Common myeloid progenitor, CD34-positive (primary cell): ENCODE results near the gene TPM2.

Experiments used
- CTCF ChIA-PET: fragments of 350-600 bp; sonication (Branson Sonifier 250); formaldehyde crosslinking; loops from one replicate; lab custom pipeline; 2021; ENCODE audit warnings: antibody characterized with exemption; lab: Charles Lee
- POLR2A ChIA-PET: fragments of 350-600 bp; sonication (Branson Sonifier 250); formaldehyde crosslinking; loops from one replicate; lab custom pipeline; 2021; ENCODE audit warnings: antibody characterized with exemption; lab: Charles Lee
- DNase-seq, 3 donors: peaks; one replicate each; pipeline versions ENCODE4 v3.0.0 to v3.0.0-alpha.2; 2013
- H3K27ac ChIP-seq, 2 experiments: 1 replicate in 1 of 2; 2 replicates in 1 of 2; pipeline ENCODE4 v1.7.0; 2013; ENCODE audit warnings: inconsistent platforms in 2 of 2, low read length in 2 of 2, mild to moderate bottlenecking in 2 of 2, low read depth in 1 of 2, moderate library complexity in 1 of 2; ENCODE audit not compliant: severe bottlenecking in 2 of 2, insufficient read depth in 1 of 2, poor library complexity in 1 of 2
- H3K27me3 ChIP-seq, 5 experiments: replicated peaks in 2 of 5; 1 replicate in 3 of 5; 2 replicates in 2 of 5; pipeline versions ENCODE4 v1.6.1 to v1.7.0; 2013; ENCODE audit warnings: low read length in 4 of 5, mild to moderate bottlenecking in 2 of 5, moderate library complexity in 2 of 5, inconsistent platforms in 1 of 5; ENCODE audit not compliant: insufficient read depth in 5 of 5, control insufficient read depth in 4 of 5
- H3K36me3 ChIP-seq, 4 experiments: 1 replicate in 2 of 4; 2 replicates in 2 of 4; pipeline versions ENCODE4 v1.6.1 to v1.7.0; 2013; ENCODE audit warnings: low read length in 3 of 4, control low read depth in 1 of 4, mild to moderate bottlenecking in 1 of 4; ENCODE audit not compliant: control insufficient read depth in 4 of 4, insufficient read depth in 4 of 4
- H3K4me1 ChIP-seq, 4 experiments: 1 replicate in 3 of 4; 2 replicates in 1 of 4; pipeline versions ENCODE4 v1.6.1 to v1.7.1; 2013; ENCODE audit warnings: low read length in 3 of 4, mild to moderate bottlenecking in 3 of 4, control low read depth in 1 of 4, inconsistent platforms in 1 of 4, moderate library complexity in 1 of 4; ENCODE audit not compliant: control insufficient read depth in 4 of 4, insufficient read depth in 4 of 4; ENCODE audit errors: control extremely low read depth in 1 of 4
- H3K4me3 ChIP-seq, 7 experiments: 1 replicate in 4 of 7; 2 replicates in 3 of 7; pipeline versions ENCODE4 v1.5.1 to v1.7.0; 2013; ENCODE audit warnings: mild to moderate bottlenecking in 7 of 7, low read length in 6 of 7, moderate library complexity in 6 of 7, inconsistent platforms in 2 of 7, low read depth in 2 of 7, control low read depth in 1 of 7; ENCODE audit not compliant: insufficient read depth in 4 of 7, control insufficient read depth in 1 of 7; ENCODE audit errors: extremely low read depth in 1 of 7
- H3K9me3 ChIP-seq, 5 experiments: 1 replicate in 4 of 5; 2 replicates in 1 of 5; pipeline versions ENCODE4 v1.6.1 to v1.7.1; 2013; ENCODE audit warnings: low read length in 4 of 5, mild to moderate bottlenecking in 2 of 5, inconsistent platforms in 1 of 5, low read depth in 1 of 5, moderate library complexity in 1 of 5; ENCODE audit not compliant: control insufficient read depth in 4 of 5, insufficient read depth in 2 of 5; ENCODE audit errors: control extremely low read depth in 1 of 5
- WGBS: methylation state at CpG from one replicate; pipeline ENCODE4 v1.1.5; 2013; ENCODE audit not compliant: insufficient coverage; 5-methylcytosine and 5-hydroxymethylcytosine counted together

TPM2 gene

GRCh38 chr9:35686222-35687203 lies 3.2 kb downstream of the TPM2 start:
- DNase-seq, result no peak
- no peak overlapping the region for H3K27ac ChIP-seq
- CTCF ChIA-PET, result interaction anchor here (1.1 to 4.8 kb wide), 4 partner anchors 10 to 25 kb away, joined by 3 to 37 read pairs (median 5); no protein-coding TSS in a partner anchor
- no peak overlapping the region for H3K4me3 ChIP-seq
- 95% methylated on average over 7 of the region's 11 CpGs for WGBS
- H3K27me3 ChIP-seq, result no peaks in the 10 kb centered on the region
- H3K4me1 ChIP-seq, result peaks cover 0 to 18% (median 18%) of the 10 kb centered on the region in 4 experiments
- peaks cover 0 to 34% (median 6%) of the 10 kb centered on the region in 4 experiments for H3K36me3 ChIP-seq
- no peaks in the 10 kb centered on the region for H3K9me3 ChIP-seq
- POLR2A ChIA-PET, result no interaction called here

GRCh38 chr9:35685506-35685905 lies 4.2 kb downstream of the TPM2 start:
- ChIA-PET POLR2A (no interaction called here), CTCF (interaction anchor here (1.1 to 4.8 kb wide), 4 partner anchors 10 to 614 kb away, joined by 3 to 37 read pairs (median 3); no protein-coding TSS in a partner anchor)
- 98% methylated on average over 9 of the region's 13 CpGs for WGBS
- H3K27ac ChIP-seq, result no peak overlapping the region
- peaks cover 0 to 34% (median 6%) of the 10 kb centered on the region in 4 experiments for H3K36me3 ChIP-seq
- peaks cover 0 to 14% (median 11%) of the 10 kb centered on the region in 4 experiments for H3K4me1 ChIP-seq
- no peaks in the 10 kb centered on the region for H3K9me3 ChIP-seq
- no peak for DNase-seq
- no peak overlapping the region for H3K4me3 ChIP-seq
- H3K27me3 ChIP-seq, result no peaks in the 10 kb centered on the region

- 99% methylated on average over 10 of the region's 10 CpGs for WGBS
- ChIA-PET CTCF (interaction anchor here (1.1 to 4.8 kb wide), 3 partner anchors 12 to 614 kb away, joined by 3 to 37 read pairs (median 3); no protein-coding TSS in a partner anchor), POLR2A (no interaction called here)
- DNase-seq, result no peak
- H3K27me3 ChIP-seq, result no peaks in the 10 kb centered on the region
- no peaks in the 10 kb centered on the region for H3K9me3 ChIP-seq
- no peak overlapping the region for H3K27ac ChIP-seq
- no peak overlapping the region for H3K4me3 ChIP-seq
- peaks cover 0 to 10% (median 6%) of the 10 kb centered on the region in 4 experiments for H3K4me1 ChIP-seq
- peaks cover 0 to 34% (median 6%) of the 10 kb centered on the region in 4 experiments for H3K36me3 ChIP-seq
Observed at GRCh38 chr9:35684921-35685320, 4.8 kb downstream of the TPM2 start.

DNA sequence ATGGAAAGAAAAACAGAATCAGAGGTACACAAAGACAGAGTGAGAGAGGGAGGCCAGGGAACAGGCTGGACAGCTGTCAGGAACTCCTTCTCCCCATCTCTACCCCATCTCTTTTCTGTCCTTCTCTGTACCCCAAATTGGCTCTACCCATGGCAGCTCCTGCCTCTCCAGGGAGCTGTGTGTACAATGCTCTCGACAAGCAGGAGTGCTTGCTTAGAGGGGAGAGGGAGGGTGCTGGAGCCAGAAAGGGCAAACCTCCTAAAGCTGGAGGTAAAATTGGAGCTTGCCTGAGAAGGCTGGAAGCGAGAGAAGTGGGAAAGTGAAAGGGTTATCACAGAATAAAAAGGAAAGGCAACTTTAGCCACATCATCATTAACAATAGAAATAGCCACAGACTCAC lies 6.4 kb downstream of the TPM2 start:
- 100% methylated on average over 1 of the region's 2 CpGs for WGBS
- H3K36me3 ChIP-seq, result peaks cover 0 to 34% (median 6%) of the 10 kb centered on the region in 4 experiments
- CTCF ChIA-PET, result interaction anchor here (0.9 to 4.8 kb wide), 5 partner anchors 11 to 38 kb away, joined by 3 to 37 read pairs (median 4); no protein-coding TSS in a partner anchor
- POLR2A ChIA-PET, result no interaction called here
- H3K4me1 ChIP-seq, result peaks cover 0 to 1% (median 0%) of the 10 kb centered on the region in 4 experiments
- no peak for DNase-seq
- H3K27ac ChIP-seq, result no peak overlapping the region
- no peaks in the 10 kb centered on the region for H3K27me3 ChIP-seq
- H3K4me3 ChIP-seq, result no peak overlapping the region
- H3K9me3 ChIP-seq, result no peaks in the 10 kb centered on the region

DNA sequence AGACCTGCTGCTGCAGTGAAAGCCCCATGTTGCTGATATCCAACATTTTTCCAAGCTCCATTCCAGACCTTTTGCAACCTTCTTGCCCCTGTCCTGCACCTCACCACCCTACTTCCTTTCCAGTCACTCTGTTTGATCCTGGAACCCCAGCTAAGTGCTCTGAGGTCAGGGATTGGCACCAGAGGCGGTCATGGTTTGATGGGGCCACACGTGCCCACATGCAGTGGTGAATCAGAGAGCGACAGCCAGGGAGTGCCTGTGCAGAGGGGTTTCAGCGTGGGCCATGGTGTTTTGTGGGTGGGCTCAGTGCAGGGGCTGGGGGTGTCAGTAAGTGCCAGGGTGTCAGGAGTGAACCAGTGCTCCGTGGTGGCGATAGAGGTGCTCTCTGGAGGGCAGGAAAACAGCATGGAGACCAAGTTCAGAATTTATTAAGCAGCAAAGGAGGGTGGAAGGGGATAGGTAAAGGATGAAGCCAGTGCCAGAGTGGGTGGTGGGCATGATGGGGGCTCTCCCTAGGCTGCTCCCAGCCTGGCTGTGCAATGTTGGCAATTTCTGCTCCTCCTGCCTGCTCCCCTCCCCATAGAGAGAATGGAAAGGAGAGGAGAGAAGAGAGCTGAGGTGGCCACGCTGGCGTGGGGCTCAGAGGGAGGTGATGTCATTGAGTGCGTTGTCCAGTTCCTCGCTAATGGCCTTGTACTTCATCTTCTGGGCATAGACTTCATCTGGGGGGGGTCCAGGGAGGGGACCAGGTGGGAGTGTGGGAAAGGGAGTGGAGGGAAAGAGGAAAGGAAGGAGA lies 7.0 kb downstream of the TPM2 start:
- Histone ChIP-seq H3K9me3 (no peaks in the 10 kb centered on the region), H3K36me3 (peaks cover 0 to 34% (median 6%) of the 10 kb centered on the region in 4 experiments), H3K4me3 (no peak overlapping the region), H3K4me1 (no peaks in the 10 kb centered on the region), H3K27me3 (no peaks in the 10 kb centered on the region), H3K27ac (no peak overlapping the region)
- 98% methylated on average over 8 of the region's 10 CpGs for WGBS
- no peak for DNase-seq
- POLR2A ChIA-PET, result no interaction called here
- CTCF ChIA-PET, result interaction anchor here (1.0 to 4.8 kb wide), 3 partner anchors 11 to 37 kb away, joined by 3 to 37 read pairs (median 4); no protein-coding TSS in a partner anchor

DNA sequence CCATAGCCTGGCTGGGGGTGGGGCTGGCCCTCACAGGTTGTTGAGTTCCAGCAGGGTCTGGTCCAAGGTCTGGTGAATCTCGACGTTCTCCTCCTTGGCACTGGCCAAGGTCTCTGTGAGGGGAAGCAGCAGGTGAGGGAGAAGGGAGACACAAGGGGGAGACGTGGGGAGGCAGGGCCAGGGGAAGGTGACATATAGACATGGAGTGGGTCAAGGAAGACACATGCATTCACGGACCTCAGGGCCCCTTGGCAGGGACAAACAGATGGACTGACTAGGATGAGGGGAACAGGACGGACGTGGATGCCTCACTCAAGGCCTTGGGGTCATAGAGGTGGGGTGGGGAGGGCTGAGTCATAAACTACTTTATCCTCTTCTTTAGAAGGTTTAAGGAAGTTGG lies 7.7 kb downstream of the TPM2 start:
- Histone ChIP-seq H3K4me1 (no peaks in the 10 kb centered on the region), H3K9me3 (no peaks in the 10 kb centered on the region), H3K36me3 (peaks cover 0 to 34% (median 6%) of the 10 kb centered on the region in 4 experiments), H3K27me3 (no peaks in the 10 kb centered on the region), H3K4me3 (no peak overlapping the region), H3K27ac (no peak overlapping the region)
- 100% methylated on average over 5 of the region's 6 CpGs for WGBS
- ChIA-PET CTCF (interaction anchor here (1.0 to 4.8 kb wide), 2 partner anchors 10 to 14 kb away, joined by 4 to 37 read pairs; no protein-coding TSS in a partner anchor), POLR2A (no interaction called here)
- DNase-seq, result no peak
